ENCODE results near the gene ATP2A1. TPM values are rescaled to one million over a fixed set of nuclear protein-coding genes. Genes with fewer than 3 reads are reported as not detected.

Gene ATP2A1
- total RNA-seq, 1 experiment from 2014 or later: 10.3 TPM

GRCh38 chr16:28845761-28846079 lies 32.6 kb upstream of the ATP2A1 start:
- BruUV-seq (replicated peaks): no TSS peak
- H3K9ac ChIP-seq (ENCODE audit: low read length): peak overlapping the region; percentile 100
- H3K4me1 ChIP-seq (ENCODE audit: control insufficient read depth in 1 of 2, insufficient read depth in 2 of 2, low read length in 2 of 2): peaks cover 8 to 19% of the 10 kb centered on the region in 2 experiments; a peak in 3 of 4 replicates
- H3K9me3 ChIP-seq (ENCODE audit: control insufficient read depth in 1 of 2, insufficient read depth in 1 of 2, low read depth in 1 of 2, low read length in 2 of 2): no peaks in the 10 kb centered on the region
- H3K27ac ChIP-seq (ENCODE audit: low read depth, low read length): peak overlapping the region; percentile 77
- ChIA-PET RAD21 (ENCODE audit: low non-redundant PET in 1 of 2, low total read pairs in 2 of 2, uncharacterized antibody in 2 of 2, unreplicated experiment in 2 of 2) (no interaction called here), POLR2A (interaction anchor here (1.7 to 2.2 kb wide), 4 partner anchors 9 to 23 kb away, joined by 4 to 20 read pairs (median 12); partner anchors contain the start of genes ATXN2L and SH2B1), CTCF (interaction anchor here (1.4 to 1.8 kb wide), 4 partner anchors 14 to 128 kb away, joined by 3 to 5 read pairs (median 4); partner anchors contain the start of genes SH2B1 and SPNS1)
- DNase-seq (ENCODE audit: low read depth, low spot score) (no peak), ATAC-seq (peak; percentile 4)
- TF ChIP-seq ATF3 (IDR thresholded peaks at IDR 0.05): no peak
- no peak for TF ChIP-seq EGR1 (IDR thresholded peaks at IDR 0.05; ENCODE audit: low read depth)
- TF ChIP-seq RAD21 (IDR thresholded peaks at IDR 0.05; ENCODE audit: low read depth): no peak
- no peak for TF ChIP-seq EZH2phosphoT487 (IDR thresholded peaks at IDR 0.05; ENCODE audit: borderline replicate concordance)
- no peak for TF ChIP-seq TCF7L2 (IDR thresholded peaks at IDR 0.05; ENCODE audit: borderline replicate concordance, extremely low read depth, insufficient read depth, insufficient read length)
- no peak for TF ChIP-seq ZBTB33 (IDR thresholded peaks at IDR 0.05; ENCODE audit: extremely low read depth, insufficient replicate concordance, low read length)
- TF ChIP-seq SP1 (IDR thresholded peaks at IDR 0.05; ENCODE audit: low read depth): no peak
- TF ChIP-seq CBX3 (IDR thresholded peaks at IDR 0.05; ENCODE audit: low read depth): no peak
- TF ChIP-seq POLR2AphosphoS5 (IDR thresholded peaks at IDR 0.05; ENCODE audit: low read depth, low read length): no peak
- no peak for TF ChIP-seq REST (IDR thresholded peaks at IDR 0.05; ENCODE audit: low read depth)
- no peak for TF ChIP-seq EZH2 (IDR thresholded peaks at IDR 0.05)
- no peak for TF ChIP-seq FOSL1 (IDR thresholded peaks at IDR 0.05; ENCODE audit: low read depth)
- no peak for TF ChIP-seq ELF1 (IDR thresholded peaks at IDR 0.05; ENCODE audit: borderline replicate concordance, low read depth)
- H3K27me3 ChIP-seq (ENCODE audit: insufficient read depth, low read length): no peaks in the 10 kb centered on the region
- intact Hi-C loops (cut with micrococcal nuclease): no loop called here
- no peak overlapping the region for H2AFZ ChIP-seq (ENCODE audit: low read depth, low read length, poor library complexity, severe bottlenecking)
- peak overlapping the region; percentile 84 for H3K4me2 ChIP-seq (ENCODE audit: low read length)
- H3K9me2 ChIP-seq (ENCODE audit: insufficient read depth): no peaks in the 10 kb centered on the region
- H4K20me1 ChIP-seq (ENCODE audit: insufficient read depth): peaks cover 6% of the 10 kb centered on the region; the same call in 1 of the 2 replicates
- H3K79me2 ChIP-seq (ENCODE audit: insufficient read depth, low read length): peaks cover 38% of the 10 kb centered on the region
- H3K36me3 ChIP-seq (ENCODE audit: control insufficient read depth in 1 of 2, insufficient read depth in 2 of 2, low read length in 2 of 2): peaks cover 24 to 33% of the 10 kb centered on the region in 2 experiments; a peak in 3 of 4 replicates
- H3K4me3 ChIP-seq (replicated peaks in 1 of 2; ENCODE audit: low read depth in 1 of 2, low read length in 2 of 2): peak overlapping the region; percentile 97 to 100

Data from HCT116 (cell line).